WTC11 (cell line): ENCODE measurements around the gene PTGDR. TPM values are rescaled to one million over a fixed set of nuclear protein-coding genes. Genes with fewer than 3 reads are reported as not detected.

Experiments
- ATAC-seq: fragments of 200-7000 bp; cut with Tn5 transposase; 2 replicates; pipeline ENCODE4 v1.10.0; 2021; ENCODE audit warnings: mild to moderate bottlenecking, moderate library complexity
- CTCF ChIA-PET: fragments of 300-600 bp; sonication (Branson Sonifier 250); formaldehyde crosslinking; loops from one replicate; lab custom pipeline; 2021; ENCODE audit warnings: antibody characterized with exemption; lab: Charles Lee
- POLR2A ChIA-PET: fragments of 350-600 bp; sonication (Branson Sonifier 250); formaldehyde crosslinking; loops from one replicate; lab custom pipeline; 2021; ENCODE audit warnings: antibody characterized with exemption; lab: Charles Lee
- DNase-seq: peaks from one replicate; pipeline ENCODE4 v3.0.0; 2021; ENCODE audit warnings: low spot score
- H3K27ac Mint-ChIP-seq: 2 replicates; pipeline ENCODE4 v1.8.0; 2021; ENCODE audit warnings: mixed read lengths
- H3K27me3 Mint-ChIP-seq: 2 replicates; pipeline ENCODE4 v1.8.0; 2021; ENCODE audit warnings: low read depth, mild to moderate bottlenecking, moderate library complexity, mixed read lengths
- H3K36me3 Mint-ChIP-seq: 2 replicates; pipeline ENCODE4 v1.8.0; 2021; ENCODE audit warnings: mixed read lengths
- H3K4me1 Mint-ChIP-seq: 2 replicates; pipeline ENCODE4 v1.8.0; 2022; ENCODE audit warnings: mixed read lengths
- H3K4me3 Mint-ChIP-seq: 2 replicates; pipeline ENCODE4 v1.8.0; 2021; ENCODE audit warnings: mild to moderate bottlenecking, moderate library complexity, mixed read lengths
- H3K9me3 Mint-ChIP-seq: 2 replicates; pipeline ENCODE4 v1.8.0; 2021; ENCODE audit warnings: mixed read lengths
- AFF4 ChIP-seq: sonication (generic); formaldehyde crosslinking; IDR thresholded peaks from 2 replicates; pipeline ENCODE4 v1.8.1; 2023; ENCODE audit warnings: mild to moderate bottlenecking, missing genetic modification reagents, borderline replicate concordance
- ATF2 ChIP-seq: sonication (generic); formaldehyde crosslinking; IDR thresholded peaks from 2 replicates; pipeline ENCODE4 v1.8.1; 2022; ENCODE audit warnings: low read depth, missing genetic modification reagents, borderline replicate concordance
- CDX4 ChIP-seq: fragments of 250-450 bp; sonication (Bioruptor Pico); IDR thresholded peaks from 2 replicates; pipeline ENCODE4 v1.9.0; 2021; ENCODE audit warnings: moderate library complexity, mild to moderate bottlenecking, inconsistent platforms, borderline replicate concordance
- CREB1 ChIP-seq: sonication (generic); formaldehyde crosslinking; IDR thresholded peaks from 2 replicates; pipeline ENCODE4 v1.8.0; 2023; ENCODE audit warnings: mild to moderate bottlenecking, missing genetic modification reagents
- E2F1 ChIP-seq: sonication (generic); formaldehyde crosslinking; IDR thresholded peaks from 2 replicates; pipeline ENCODE4 v1.8.0; 2022; ENCODE audit warnings: mild to moderate bottlenecking, missing genetic modification reagents
- MYBL2 ChIP-seq: sonication (generic); formaldehyde crosslinking; IDR thresholded peaks from 2 replicates; pipeline ENCODE4 v1.8.1; 2023; ENCODE audit warnings: mild to moderate bottlenecking, moderate library complexity, missing genetic modification reagents
- NFYB ChIP-seq: sonication (generic); formaldehyde crosslinking; conservative IDR thresholded peaks from 2 replicates; pipeline ENCODE4 v1.8.0; 2022; ENCODE audit warnings: low read depth, missing genetic modification reagents
- NR3C1 ChIP-seq: sonication (generic); formaldehyde crosslinking; conservative IDR thresholded peaks from 2 replicates; pipeline ENCODE4 v1.8.1; 2023; ENCODE audit warnings: low read depth, mild to moderate bottlenecking, missing genetic modification reagents
- RELA ChIP-seq: sonication (generic); formaldehyde crosslinking; IDR thresholded peaks from 2 replicates; pipeline ENCODE4 v1.8.1; 2022; ENCODE audit warnings: missing genetic modification reagents, mild to moderate bottlenecking, borderline replicate concordance
- RORB ChIP-seq: fragments of 250-450 bp; sonication (Bioruptor Pico); IDR thresholded peaks from 2 replicates; pipeline ENCODE4 v1.9.0; 2021; ENCODE audit warnings: mild to moderate bottlenecking
- STAT6 ChIP-seq: sonication (generic); formaldehyde crosslinking; conservative IDR thresholded peaks from 2 replicates; pipeline ENCODE4 v1.8.1; 2023; ENCODE audit warnings: mild to moderate bottlenecking, low read depth, missing genetic modification reagents, moderate library complexity
- TCF7 ChIP-seq: sonication (generic); formaldehyde crosslinking; IDR thresholded peaks from 2 replicates; pipeline ENCODE4 v1.8.0; 2022; ENCODE audit warnings: mild to moderate bottlenecking, low read depth, missing genetic modification reagents, moderate library complexity
- USF1 ChIP-seq: sonication (generic); formaldehyde crosslinking; IDR thresholded peaks from 2 replicates; pipeline ENCODE4 v1.8.0; 2022; ENCODE audit warnings: mild to moderate bottlenecking, missing genetic modification reagents
- ZBTB21 ChIP-seq: sonication (generic); formaldehyde crosslinking; IDR thresholded peaks from 2 replicates; pipeline ENCODE4 v1.8.1; 2023; ENCODE audit warnings: mild to moderate bottlenecking, missing genetic modification reagents, borderline replicate concordance
- ZNF121 ChIP-seq: sonication (generic); formaldehyde crosslinking; IDR thresholded peaks from 2 replicates; pipeline ENCODE4 v1.8.0; 2023; ENCODE audit warnings: missing genetic modification reagents
- ZNF138 ChIP-seq: sonication (generic); formaldehyde crosslinking; conservative IDR thresholded peaks from 2 replicates; pipeline ENCODE4 v1.8.1; 2022; ENCODE audit warnings: mild to moderate bottlenecking, moderate library complexity, missing genetic modification reagents
- ZNF317 ChIP-seq: sonication (generic); formaldehyde crosslinking; IDR thresholded peaks from 2 replicates; pipeline ENCODE4 v1.8.1; 2023; ENCODE audit warnings: low read depth, mild to moderate bottlenecking, moderate library complexity, missing genetic modification reagents, borderline replicate concordance
- total RNA-seq: library from RNA; stranded (reverse); gene quantifications from 3 replicates; pipeline ENCODE4 v1.2.3, GENCODE V29; 2021

Gene PTGDR
- total RNA-seq, 1 experiment from 2014 or later: 0.24 TPM

GRCh38 chr14:52233693-52234092 is 33.8 kb upstream of the PTGDR start:
- ChIA-PET CTCF (no interaction called here), POLR2A (no interaction called here)
- Mint-ChIP-seq H3K4me1 (peaks cover 36% of the 10 kb centered on the region), H3K36me3 (no peaks in the 10 kb centered on the region), H3K27me3 (no peaks in the 10 kb centered on the region), H3K9me3 (peaks cover 5% of the 10 kb centered on the region), H3K27ac (no peak overlapping the region), H3K4me3 (no peak overlapping the region)
- no peak for DNase-seq
- no peak for ATAC-seq
- no peak for TF ChIP-seq ZNF317 (CRISPR knock-in tag)
- TF ChIP-seq MYBL2 (CRISPR knock-in tag): no peak
- no peak for TF ChIP-seq CDX4
- TF ChIP-seq ZNF121 (CRISPR knock-in tag): no peak
- no peak for TF ChIP-seq STAT6 (CRISPR knock-in tag)
- no peak for TF ChIP-seq RORB

- ChIA-PET CTCF (no interaction called here), POLR2A (no interaction called here)
- no peak for DNase-seq
- TF ChIP-seq NR3C1 (CRISPR knock-in tag): no peak
- TF ChIP-seq E2F1: no peak
- TF ChIP-seq ATF2 (CRISPR knock-in tag): no peak
- TF ChIP-seq ZBTB21 (CRISPR knock-in tag): no peak
- TF ChIP-seq TCF7 (CRISPR knock-in tag): no peak
- no peak for TF ChIP-seq RELA
- TF ChIP-seq AFF4 (CRISPR knock-in tag): no peak
- TF ChIP-seq USF1 (CRISPR knock-in tag): no peak
- no peak for TF ChIP-seq NFYB (CRISPR knock-in tag)
- TF ChIP-seq CREB1 (CRISPR knock-in tag): no peak
- TF ChIP-seq ZNF138 (CRISPR knock-in tag): no peak
- no peaks in the 10 kb centered on the region for H3K36me3 Mint-ChIP-seq
- H3K27me3 Mint-ChIP-seq: no peaks in the 10 kb centered on the region
- peak; percentile 18 for ATAC-seq
- H3K4me3 Mint-ChIP-seq: no peak overlapping the region
- peak overlapping the region; percentile 21 for H3K27ac Mint-ChIP-seq
- H3K4me1 Mint-ChIP-seq: peaks cover 21% of the 10 kb centered on the region
- no peaks in the 10 kb centered on the region for H3K9me3 Mint-ChIP-seq
These were observed 32.1 kb upstream of the PTGDR start for GRCh38 chr14:52235434-52235833.
